Loucy (cell line): ENCODE measurements around the gene GGA1.
A peak's percentile ranks its signal among the peaks of the same experiment; 100 is the strongest.

Experiments
- H2AFZ ChIP-seq: fragments of 200-600 bp; sonication (generic); 2 replicates; pipeline ENCODE4 v1.6.0; 2016; ENCODE audit warnings: antibody characterized with exemption, mild to moderate bottlenecking, low read length, moderate library complexity
- H3F3A ChIP-seq: fragments of 200-600 bp; 2 replicates; pipeline ENCODE4 v1.6.0; 2016; ENCODE audit warnings: antibody characterized with exemption, low read depth, mild to moderate bottlenecking
- H3K27me3 ChIP-seq: fragments of 200-600 bp; sonication (generic); 2 replicates; pipeline ENCODE4 v1.6.1; 2014; ENCODE audit warnings: low read length, mild to moderate bottlenecking; ENCODE audit not compliant: insufficient read depth, poor library complexity, severe bottlenecking
- H3K36me3 ChIP-seq: fragments of 200-600 bp; sonication (generic); 2 replicates; pipeline ENCODE4 v1.6.1; 2016; ENCODE audit warnings: low read length; ENCODE audit not compliant: insufficient read depth
- H3K4me1 ChIP-seq: fragments of 200-600 bp; sonication (generic); 2 replicates; pipeline ENCODE4 v1.5.1; 2014; ENCODE audit warnings: low read length, mild to moderate bottlenecking; ENCODE audit not compliant: insufficient read depth, poor library complexity, severe bottlenecking
- H3K4me2 ChIP-seq: fragments of 200-600 bp; sonication (generic); 2 replicates; pipeline ENCODE4 v1.6.0; 2014; ENCODE audit warnings: antibody characterized with exemption, low read length, low read depth, mild to moderate bottlenecking; ENCODE audit not compliant: poor library complexity, severe bottlenecking
- H3K4me3 ChIP-seq: fragments of 200-600 bp; sonication (generic); 2 replicates; pipeline ENCODE4 v1.5.1; 2014; ENCODE audit warnings: low read length, mild to moderate bottlenecking, mixed read lengths; ENCODE audit not compliant: poor library complexity, severe bottlenecking
- H3K79me2 ChIP-seq: fragments of 200-600 bp; sonication (generic); 2 replicates; pipeline ENCODE4 v1.6.1; 2014; ENCODE audit warnings: low read length; ENCODE audit not compliant: insufficient read depth
- H3K9ac ChIP-seq: fragments of 200-600 bp; sonication (generic); 2 replicates; pipeline ENCODE4 v1.6.0; 2014; ENCODE audit warnings: mild to moderate bottlenecking, low read depth, low read length, moderate library complexity; ENCODE audit not compliant: poor library complexity, severe bottlenecking
- H3K9me2 ChIP-seq: fragments of 200-600 bp; sonication (generic); replicated peaks from 2 replicates; pipeline ENCODE4 v1.6.1; 2016; ENCODE audit warnings: low read depth, low read length, mixed read lengths
- H3K9me3 ChIP-seq: fragments of 200-600 bp; sonication (generic); 2 replicates; pipeline ENCODE4 v1.6.1; 2014; ENCODE audit warnings: mild to moderate bottlenecking, antibody characterized with exemption, low read length, low read depth; ENCODE audit not compliant: insufficient read depth
- H4K20me1 ChIP-seq: fragments of 200-600 bp; sonication (generic); 2 replicates; pipeline ENCODE4 v1.6.0; 2014; ENCODE audit warnings: antibody characterized with exemption, low read length, mild to moderate bottlenecking; ENCODE audit not compliant: insufficient read depth, poor library complexity, severe bottlenecking
- EZH2phosphoT487 ChIP-seq: fragments of 200-600 bp; IDR thresholded peaks from 2 replicates; pipeline ENCODE4 v1.6.1; 2018; ENCODE audit warnings: antibody characterized with exemption, mild to moderate bottlenecking, moderate library complexity, borderline replicate concordance
- TF ChIP-seq, protein P1 (sequence below): fragments of 200-600 bp; sonication (generic); conservative IDR thresholded peaks from 2 replicates; pipeline ENCODE4 v1.5.1; 2014; ENCODE audit warnings: mild to moderate bottlenecking, antibody characterized with exemption, low read length

The GGA1 gene

DNA sequence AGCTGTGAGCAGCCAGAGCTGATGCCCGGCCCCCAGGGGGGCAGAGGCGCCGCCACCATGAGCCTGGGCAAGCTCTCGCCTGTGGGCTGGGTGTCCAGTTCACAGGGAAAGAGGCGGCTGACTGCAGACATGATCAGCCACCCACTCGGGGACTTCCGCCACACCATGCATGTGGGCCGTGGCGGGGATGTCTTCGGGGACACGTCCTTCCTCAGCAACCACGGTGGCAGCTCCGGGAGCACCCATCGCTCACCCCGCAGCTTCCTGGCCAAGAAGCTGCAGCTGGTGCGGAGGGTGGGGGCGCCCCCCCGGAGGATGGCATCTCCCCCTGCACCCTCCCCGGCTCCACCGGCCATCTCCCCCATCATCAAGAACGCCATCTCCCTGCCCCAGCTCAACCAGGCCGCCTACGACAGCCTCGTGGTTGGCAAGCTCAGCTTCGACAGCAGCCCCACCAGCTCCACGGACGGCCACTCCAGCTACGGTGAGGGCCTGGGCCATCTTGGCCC lies 42.3 kb upstream of the GGA1 start:
- Histone ChIP-seq H3K36me3 (no peaks in the 10 kb centered on the region), H2AFZ (no peak overlapping the region), H3K4me2 (peak overlapping the region; percentile 50)

DNA sequence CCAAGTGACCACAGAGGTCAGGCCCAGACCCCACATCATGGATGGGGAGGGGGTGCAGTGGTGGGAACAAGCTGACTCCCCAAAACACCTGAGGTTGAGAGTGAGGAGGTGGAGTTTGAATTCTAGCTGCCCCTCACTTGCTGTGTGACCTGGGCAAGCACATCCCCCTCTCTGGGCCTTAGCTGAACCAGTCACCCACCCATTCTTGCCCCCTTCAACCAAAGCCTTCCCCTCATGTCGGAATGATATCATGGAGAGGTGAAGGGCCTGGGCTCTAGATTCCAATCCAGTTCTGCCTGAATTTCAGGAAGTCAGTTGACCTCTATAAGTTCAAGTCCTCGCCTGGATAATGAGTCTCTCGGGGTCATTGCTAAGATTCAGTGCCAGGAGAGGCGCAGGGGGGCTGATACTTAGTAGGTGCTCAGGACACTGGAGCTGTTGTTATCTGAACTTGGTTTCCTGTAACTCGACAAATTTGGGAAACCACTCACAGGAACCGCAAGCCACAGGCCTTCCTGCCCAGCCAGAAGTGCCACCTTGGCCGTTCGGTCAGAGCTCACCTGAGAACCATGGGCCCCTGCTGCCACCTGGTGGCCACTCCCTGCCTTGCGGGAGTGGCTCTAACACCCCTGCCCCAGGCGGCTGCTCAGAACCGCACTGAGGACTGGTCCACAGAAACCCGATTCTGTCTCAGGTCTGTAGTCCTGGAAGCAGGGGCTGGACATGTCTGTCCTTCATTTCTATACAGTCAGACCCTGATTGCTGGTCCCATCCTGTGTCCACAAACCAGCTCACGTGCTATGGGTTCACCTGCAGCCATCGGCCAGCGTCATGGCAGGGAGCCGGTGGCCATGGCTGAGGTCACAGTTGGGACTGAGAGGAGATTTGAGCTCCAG lies 41.5 kb upstream of the GGA1 start:
- H3K4me3 ChIP-seq = peak overlapping the region; percentile 36

More for the DNA sequence above, 42.3 kb upstream of the GGA1 start:
- no peak overlapping the region for H3K9ac ChIP-seq
- peaks cover 3% of the 10 kb centered on the region for H4K20me1 ChIP-seq
- H3K79me2 ChIP-seq = no peaks in the 10 kb centered on the region
- H3K9me2 ChIP-seq = no peaks in the 10 kb centered on the region
- no peaks in the 10 kb centered on the region for H3K9me3 ChIP-seq
- H3K4me3 ChIP-seq = peak overlapping the region; percentile 36
- H3F3A ChIP-seq = no peaks in the 10 kb centered on the region
- no peak for TF ChIP-seq EZH2phosphoT487
- TF ChIP-seq, protein P1, sequence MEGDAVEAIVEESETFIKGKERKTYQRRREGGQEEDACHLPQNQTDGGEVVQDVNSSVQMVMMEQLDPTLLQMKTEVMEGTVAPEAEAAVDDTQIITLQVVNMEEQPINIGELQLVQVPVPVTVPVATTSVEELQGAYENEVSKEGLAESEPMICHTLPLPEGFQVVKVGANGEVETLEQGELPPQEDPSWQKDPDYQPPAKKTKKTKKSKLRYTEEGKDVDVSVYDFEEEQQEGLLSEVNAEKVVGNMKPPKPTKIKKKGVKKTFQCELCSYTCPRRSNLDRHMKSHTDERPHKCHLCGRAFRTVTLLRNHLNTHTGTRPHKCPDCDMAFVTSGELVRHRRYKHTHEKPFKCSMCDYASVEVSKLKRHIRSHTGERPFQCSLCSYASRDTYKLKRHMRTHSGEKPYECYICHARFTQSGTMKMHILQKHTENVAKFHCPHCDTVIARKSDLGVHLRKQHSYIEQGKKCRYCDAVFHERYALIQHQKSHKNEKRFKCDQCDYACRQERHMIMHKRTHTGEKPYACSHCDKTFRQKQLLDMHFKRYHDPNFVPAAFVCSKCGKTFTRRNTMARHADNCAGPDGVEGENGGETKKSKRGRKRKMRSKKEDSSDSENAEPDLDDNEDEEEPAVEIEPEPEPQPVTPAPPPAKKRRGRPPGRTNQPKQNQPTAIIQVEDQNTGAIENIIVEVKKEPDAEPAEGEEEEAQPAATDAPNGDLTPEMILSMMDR = no peak
- peaks cover 61% of the 10 kb centered on the region for H3K27me3 ChIP-seq
- H3K4me1 ChIP-seq = peaks cover 15% of the 10 kb centered on the region

DNA sequence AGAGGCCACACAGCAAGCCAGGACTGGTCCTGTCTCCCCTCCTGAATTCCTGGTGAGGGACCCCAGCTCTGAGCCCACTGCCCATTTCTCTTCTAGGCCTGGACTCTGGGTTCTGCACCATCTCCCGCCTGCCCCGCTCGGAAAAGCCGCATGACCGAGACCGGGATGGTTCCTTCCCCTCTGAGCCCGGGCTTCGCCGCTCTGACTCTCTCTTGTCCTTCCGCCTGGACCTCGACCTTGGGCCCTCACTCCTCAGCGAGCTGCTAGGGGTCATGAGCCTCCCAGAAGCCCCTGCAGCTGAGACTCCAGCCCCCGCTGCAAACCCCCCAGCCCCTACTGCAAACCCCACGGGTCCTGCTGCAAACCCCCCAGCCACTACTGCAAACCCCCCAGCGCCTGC lies 40.6 kb upstream of the GGA1 start:
- H3K9ac ChIP-seq = no peak overlapping the region
- no peaks in the 10 kb centered on the region for H3K9me3 ChIP-seq
- no peak overlapping the region for H3K4me3 ChIP-seq
- no peak overlapping the region for H2AFZ ChIP-seq
- H3K9me2 ChIP-seq = no peaks in the 10 kb centered on the region
- H3K27me3 ChIP-seq = peaks cover 65% of the 10 kb centered on the region
- no peak for TF ChIP-seq EZH2phosphoT487
- TF ChIP-seq, protein P1 = no peak
- no peak overlapping the region for H3K4me2 ChIP-seq
- H3F3A ChIP-seq = no peaks in the 10 kb centered on the region
- H3K4me1 ChIP-seq = peaks cover 15% of the 10 kb centered on the region
- peaks cover 3% of the 10 kb centered on the region for H4K20me1 ChIP-seq
- no peaks in the 10 kb centered on the region for H3K79me2 ChIP-seq
- no peaks in the 10 kb centered on the region for H3K36me3 ChIP-seq

More for the DNA sequence above, 41.5 kb upstream of the GGA1 start:
- Histone ChIP-seq H3K36me3 (no peaks in the 10 kb centered on the region), H3K79me2 (no peaks in the 10 kb centered on the region), H3K9me2 (no peaks in the 10 kb centered on the region), H3K4me2 (peak overlapping the region; percentile 50), H3F3A (no peaks in the 10 kb centered on the region), H3K27me3 (peaks cover 65% of the 10 kb centered on the region), H3K9ac (no peak overlapping the region), H3K4me1 (peaks cover 15% of the 10 kb centered on the region), H2AFZ (no peak overlapping the region), H4K20me1 (peaks cover 3% of the 10 kb centered on the region), H3K9me3 (no peaks in the 10 kb centered on the region)
- TF ChIP-seq EZH2phosphoT487 = peak; percentile 89
- TF ChIP-seq, protein P1 = peak; percentile 99
